GM18499 (cell line): ENCODE results near the gene ARRB2.

Experiments used
- ATAC-seq: cut with Tn5 transposase; IDR thresholded peaks from one replicate; pipeline ENCODE4 v1.9.1; 2021; ENCODE audit warnings: moderate number of reproducible peaks; ENCODE audit not compliant: insufficient read depth, unreplicated experiment

ARRB2 gene

DNA sequence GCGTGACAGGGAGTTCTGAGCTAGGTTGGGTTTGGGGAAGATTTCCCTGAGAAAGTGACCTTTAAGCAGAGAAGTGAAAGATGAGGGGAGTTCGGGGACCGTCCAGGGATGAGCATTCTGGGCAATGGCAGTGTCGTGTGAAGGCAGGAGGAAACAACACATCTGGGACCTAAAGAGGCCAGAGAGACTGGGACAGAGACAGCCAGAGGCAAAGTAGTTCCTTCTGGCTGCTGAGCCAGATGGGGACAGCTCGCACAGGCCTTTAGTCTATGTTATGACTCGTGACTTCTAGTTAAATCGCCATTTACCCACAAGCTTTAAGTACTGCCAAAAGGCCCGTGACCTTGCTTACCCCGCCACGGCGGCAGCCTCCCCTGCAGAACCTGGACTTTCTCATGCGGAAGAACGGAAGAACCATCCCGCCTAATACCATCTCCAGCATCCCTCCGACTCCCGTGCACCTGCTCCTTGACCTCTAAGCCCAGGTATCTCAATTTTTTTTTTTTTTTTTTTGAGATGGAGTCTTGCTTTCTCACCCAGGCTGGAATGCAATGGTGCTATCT is 12.3 kb downstream of the ARRB2 start:
- no peak for ATAC-seq

DNA sequence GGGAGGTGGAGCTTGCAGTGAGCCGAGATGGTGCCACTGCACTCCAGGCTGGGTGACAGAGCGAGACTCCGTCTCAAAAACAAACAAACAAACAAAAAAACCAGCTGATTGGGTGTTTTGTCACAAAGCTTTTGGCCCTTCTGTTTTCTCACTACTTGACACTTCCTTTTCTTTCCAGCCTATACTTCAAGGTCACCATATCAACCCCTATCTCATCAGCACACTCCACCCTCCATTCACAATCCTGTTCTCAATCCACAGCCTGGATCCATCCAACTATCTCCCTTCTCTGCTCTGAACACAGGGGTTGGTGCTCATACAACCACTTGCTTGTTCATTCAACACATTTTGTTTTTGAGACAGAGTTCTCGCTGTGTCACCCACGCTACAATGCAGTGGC is 14.2 kb downstream of the ARRB2 start:
- ATAC-seq, result no peak

GRCh38 chr17:4725646-4726310 is 15.3 kb downstream of the ARRB2 start:
- ATAC-seq, result no peak

DNA sequence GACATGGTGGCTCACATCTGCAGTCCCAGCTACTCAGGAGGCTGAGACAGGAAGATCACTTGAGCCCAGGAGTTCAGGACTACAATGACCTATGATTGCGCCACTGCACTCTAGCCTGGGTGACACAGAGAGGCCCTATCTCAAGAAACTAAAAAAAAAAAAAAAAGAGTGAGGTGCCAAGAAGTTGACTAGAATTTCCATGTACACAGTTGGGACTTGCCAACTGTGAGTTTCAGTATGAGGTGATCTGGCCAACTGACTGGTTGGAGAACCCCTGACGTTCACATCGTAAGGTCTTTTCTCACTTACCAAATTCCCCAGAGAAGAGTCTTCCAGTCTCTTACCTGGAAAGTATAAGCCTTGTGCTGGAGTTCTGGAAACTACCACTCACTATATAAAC is 17.7 kb downstream of the ARRB2 start:
- ATAC-seq, result no peak

GRCh38 chr17:4733073-4733531 is 22.7 kb downstream of the ARRB2 start:
- ATAC-seq, result no peak

DNA sequence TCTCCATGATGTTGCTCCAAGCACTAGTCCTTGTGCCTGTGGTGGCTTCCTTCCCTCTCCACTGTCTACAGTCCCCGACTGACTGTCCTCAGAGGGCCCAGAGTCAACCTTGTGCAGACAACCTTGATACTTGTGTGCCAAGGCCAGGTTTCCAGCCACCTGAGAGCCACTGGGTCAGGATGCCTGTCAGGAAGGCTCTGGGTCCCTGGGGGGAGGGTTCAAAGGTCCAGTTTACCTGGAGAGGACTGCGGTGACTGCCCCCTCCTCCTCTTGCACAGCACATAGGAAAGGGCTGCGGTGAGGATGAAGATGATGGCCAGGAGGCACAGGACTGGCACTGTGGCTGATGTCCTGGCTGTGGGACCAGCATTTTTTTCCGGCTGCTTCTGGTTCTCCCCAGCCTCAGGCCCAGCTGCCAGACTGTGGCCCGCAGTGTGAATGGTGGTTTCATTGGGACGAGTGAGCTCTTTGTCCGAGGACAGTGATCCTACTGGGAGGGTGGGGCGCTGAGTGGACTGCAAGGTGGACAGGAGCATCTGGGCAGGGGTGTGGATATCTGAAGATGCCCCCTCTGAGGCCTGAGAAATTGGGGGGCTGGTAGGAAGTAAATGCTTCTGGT is 24.5 kb downstream of the ARRB2 start:
- no peak for ATAC-seq

DNA sequence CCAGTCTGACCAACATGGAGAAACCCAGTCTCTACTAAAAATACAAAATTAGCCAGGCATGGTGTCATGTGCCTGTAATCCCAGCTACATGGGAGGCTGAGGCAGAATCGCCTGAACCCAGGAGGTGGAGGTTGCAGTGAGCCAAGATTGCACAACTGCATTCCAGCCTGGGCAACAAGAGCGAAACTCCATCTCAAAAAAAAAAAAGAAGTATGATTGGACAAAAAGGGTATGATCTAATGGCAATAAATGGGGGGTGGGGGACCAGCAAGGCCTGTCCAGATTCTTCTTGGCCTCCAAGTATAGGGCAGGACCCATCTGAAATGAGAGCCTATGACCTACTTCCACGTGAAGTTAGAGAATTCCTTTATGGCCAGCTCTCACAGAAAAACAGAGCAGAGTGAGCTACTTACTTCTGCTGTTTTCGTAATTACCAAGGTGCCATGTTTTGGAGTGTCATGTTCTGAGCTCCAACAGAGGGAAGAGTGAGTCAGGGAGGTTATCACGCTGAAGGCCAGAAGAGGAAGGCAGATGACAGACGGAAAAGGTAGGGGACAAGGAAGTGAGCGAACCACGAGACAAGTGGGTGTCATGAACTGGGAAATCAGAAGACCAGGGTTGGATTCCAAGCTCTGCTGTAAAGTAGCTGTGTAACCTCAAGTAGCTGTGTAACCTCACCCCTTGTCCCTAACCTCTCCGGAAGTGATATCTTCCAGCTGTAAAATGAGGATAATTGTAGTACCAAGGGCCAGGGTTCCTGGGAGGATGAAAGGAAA is 25.6 kb downstream of the ARRB2 start:
- no peak for ATAC-seq

DNA sequence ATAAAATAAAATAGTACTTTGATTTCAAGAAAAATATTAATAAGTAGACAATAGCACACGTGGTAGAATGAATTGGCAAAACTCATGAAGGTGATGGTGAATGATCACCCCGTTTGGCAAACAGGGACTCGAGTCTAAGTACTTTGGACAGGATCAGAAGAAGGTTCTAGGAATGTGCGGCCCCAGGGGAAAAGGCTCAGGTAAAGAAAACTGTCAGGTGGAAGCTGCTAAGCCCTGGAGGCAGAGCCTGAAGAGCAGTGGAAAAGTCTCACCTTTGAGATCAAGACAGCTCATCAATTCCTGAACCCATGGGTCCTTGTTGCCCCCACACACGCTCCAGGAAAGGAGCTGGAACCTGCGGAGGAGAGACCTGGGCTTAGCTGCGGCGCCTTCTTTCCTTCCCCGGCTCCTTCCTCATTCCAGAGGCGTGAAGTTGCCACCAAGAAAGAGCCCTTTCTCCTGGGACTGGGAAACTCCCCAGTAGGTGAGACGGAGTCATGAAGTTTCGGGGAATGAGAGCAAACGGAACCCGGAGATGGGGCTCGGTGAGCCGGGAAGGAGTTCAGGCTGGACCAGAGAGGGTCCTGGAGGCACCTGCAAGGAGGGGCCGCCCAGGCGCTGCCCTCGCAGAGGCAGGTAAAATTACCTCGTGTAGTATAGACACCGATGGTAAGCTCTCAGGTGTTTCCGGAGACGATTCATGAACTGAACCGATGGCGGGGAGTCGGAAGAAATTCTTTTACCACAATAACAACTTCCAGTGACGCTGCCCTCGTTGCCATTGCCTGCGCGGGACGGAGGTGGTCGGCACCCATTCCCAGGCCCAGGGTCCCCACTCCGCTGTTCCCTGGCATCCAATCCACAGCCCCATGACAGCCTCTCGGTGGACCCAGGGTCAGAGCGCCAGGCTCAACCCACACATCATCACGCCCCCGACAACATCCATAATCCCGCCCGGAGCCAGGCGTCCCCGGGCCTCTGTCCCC is 28.0 kb downstream of the ARRB2 start:
- no peak for ATAC-seq

GRCh38 chr17:4739122-4740024 is 28.9 kb downstream of the ARRB2 start, which contains the start of the genes CXCL16 and ZMYND15:
Gene CXCL16 (minus strand): TSS chr17:4739928. CDS start chr17:4739339, 589 bp downstream.
Gene ZMYND15 (plus strand): TSS chr17:4739833. CDS start chr17:4740549, 716 bp downstream.
- ATAC-seq, result no peak

DNA sequence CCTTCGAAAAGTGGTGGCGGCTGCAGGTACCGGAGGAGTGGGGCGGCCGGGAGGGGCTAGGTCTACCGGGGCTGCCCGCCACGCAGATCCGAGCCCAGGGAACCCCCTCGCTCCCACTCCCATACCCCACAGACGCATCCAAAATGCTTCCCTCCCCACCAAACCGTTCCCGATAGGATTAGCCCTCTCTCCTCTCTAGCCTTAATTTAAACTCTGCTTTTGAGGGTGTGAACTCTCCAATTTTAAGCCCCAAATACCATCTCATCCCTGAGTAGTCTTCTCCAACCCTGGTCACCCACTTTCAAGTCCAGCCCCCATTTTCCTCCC is 29.6 kb downstream of the ARRB2 start:
- no peak for ATAC-seq

GRCh38 chr17:4740584-4740983 is 30.2 kb downstream of the ARRB2 start:
- ATAC-seq, result no peak

DNA sequence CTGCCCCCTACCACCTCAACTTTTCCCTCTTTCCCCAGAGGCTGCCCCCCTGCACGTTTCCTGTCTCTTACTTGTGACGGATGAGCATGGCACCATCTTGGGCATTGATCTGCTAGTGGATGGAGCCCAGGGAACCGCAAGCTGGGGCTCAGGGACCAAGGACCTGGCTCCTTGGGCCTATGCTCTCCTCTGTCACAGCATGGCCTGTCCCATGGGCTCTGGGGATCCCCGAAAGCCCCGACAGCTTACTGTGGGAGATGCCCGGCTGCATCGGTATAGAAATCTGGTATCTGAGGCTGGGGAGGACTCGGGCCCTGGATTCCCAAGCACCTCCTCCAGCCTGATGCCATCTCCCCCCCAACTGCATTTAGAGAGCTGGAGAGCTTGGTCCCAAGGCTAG is 31.1 kb downstream of the ARRB2 start:
- no peak for ATAC-seq

GRCh38 chr17:4742133-4742532 is 31.7 kb downstream of the ARRB2 start:
- ATAC-seq, result no peak

DNA sequence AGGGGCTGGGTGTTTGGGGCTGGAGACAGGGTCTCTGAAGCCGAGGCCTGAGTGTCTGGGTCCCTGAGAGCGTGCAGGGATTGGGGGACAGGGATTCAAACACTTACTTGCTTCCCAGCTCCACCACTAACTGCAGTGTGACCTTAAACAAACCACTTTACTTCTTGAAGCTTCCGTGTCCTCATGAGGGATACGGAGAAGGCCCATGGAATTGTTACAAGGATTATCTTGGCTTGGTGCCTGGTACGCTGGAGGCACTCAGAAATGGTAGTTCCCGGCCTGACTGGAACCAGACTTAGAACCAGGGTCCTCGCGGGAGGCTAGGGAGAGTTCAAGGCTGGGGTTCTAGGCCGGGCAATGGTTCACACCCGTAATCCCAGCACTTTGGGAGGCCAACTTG is 32.2 kb downstream of the ARRB2 start:
- no peak for ATAC-seq

- no peak for ATAC-seq
Observed at GRCh38 chr17:4743216-4743615, 32.8 kb downstream of the ARRB2 start.

DNA sequence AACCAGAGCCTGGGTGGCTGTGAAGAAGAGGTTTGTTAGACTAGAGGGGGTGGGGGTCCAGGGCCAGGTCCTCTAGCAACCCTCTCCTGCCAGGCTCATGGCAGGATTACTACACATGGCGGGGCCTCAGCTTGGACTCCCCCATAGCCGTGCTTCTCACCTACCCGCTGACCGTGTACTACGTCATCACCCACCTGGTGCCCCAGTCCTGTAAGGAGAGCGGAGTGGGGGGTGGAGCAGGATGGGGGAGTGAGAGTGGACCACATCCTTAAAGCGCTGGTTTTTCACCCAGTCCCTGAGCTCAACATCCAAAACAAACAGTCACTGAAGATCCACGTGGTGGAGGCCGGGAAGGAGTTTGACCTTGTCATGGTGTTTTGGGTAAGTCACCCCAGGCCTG is 33.5 kb downstream of the ARRB2 start:
- no peak for ATAC-seq

DNA sequence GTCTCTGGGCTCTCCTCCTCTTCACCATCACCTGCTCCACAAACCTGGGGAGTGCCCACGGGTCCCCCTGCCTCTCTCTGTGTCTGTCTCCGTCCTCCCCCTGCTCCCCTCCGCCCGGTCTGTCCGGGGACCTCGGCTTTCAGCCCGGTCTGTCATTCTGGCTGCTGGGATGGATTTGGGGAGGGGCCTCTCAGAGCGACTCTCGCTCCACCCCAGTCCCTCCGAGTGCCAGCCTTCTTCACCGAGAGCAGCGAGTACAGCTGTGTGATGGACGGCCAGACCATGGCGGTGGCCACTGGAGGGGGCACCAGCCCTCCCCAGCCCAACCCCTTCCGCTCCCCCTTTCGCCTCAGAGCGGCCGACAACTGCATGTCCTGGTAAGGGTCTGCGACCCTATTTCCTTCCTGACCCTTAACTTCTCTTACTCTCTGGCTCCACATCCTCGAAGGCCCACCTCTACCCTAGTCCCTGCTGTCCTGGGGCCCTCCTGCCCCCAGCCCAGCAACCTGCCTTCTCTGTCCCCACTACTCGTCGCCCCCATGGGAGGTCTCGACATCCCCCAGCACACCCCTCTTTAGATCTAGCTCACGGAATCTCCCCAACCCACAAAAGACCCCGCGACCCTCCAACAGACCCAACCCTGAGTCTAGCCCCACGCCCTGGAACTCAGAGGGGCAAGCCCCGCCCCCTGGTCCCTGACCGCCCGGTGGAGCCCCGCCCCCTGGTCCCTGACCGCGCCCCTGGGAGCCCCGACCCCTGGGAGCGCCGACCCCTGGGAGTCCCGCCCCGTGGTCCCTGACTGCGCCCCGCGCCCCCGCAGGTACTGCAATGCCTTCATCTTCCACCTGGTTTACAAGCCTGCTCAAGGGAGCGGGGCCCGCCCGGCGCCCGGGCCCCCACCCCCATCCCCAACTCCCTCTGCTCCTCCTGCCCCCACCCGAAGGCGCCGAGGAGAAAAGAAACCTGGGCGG is 34.9 kb downstream of the ARRB2 start:
- ATAC-seq, result no peak

DNA sequence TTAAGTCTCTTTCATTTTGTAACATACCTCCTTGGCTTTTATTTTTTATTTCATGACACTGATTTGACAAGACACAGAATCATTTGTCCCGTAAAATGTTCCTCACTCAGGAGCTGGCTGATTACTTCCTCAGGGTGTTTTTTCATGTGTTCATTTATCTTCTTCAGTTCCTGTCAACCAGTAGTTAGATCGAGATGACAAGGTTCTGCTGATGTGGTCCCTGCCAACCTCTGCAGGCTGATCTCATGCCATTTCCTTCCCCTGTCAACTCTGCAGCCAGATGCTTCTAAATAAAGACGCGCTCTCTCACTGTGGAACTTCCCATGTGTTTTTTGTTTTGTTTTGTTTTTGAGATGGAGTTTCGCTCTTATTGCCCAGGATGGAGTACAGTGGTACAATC is 37.4 kb downstream of the ARRB2 start:
- ATAC-seq, result no peak
